Caki2 (cell line): ENCODE measurements around the gene HDAC3. TPM values are rescaled to one million over a fixed set of nuclear protein-coding genes. Genes with fewer than 3 reads are reported as not detected.

Experiments
- DNase-seq: peaks from one replicate; pipeline ENCODE4 v3.0.0-alpha.2; 2015; ENCODE audit warnings: low read depth
- in situ Hi-C: cut with HindIII; loops from 2 replicates; pipeline ENCODE4 v1.10.0; 2016; ENCODE audit warnings: low sequenced_read_pairs, low pct_unique_long_range_greater_than_20kb, mixed read lengths
- total RNA-seq: library from RNA; depleted of rRNA; stranded (reverse); fragments of >200 nt; shearing (Covaris generic); gene quantifications from 2 replicates; pipeline ENCODE4 v1.2.3, GENCODE V29; 2014; ENCODE audit warnings: low replicate concordance; rRNA removed

The HDAC3 gene
- total RNA-seq, 1 experiment from 2014 or later, result 114 TPM

- no peak for DNase-seq
- in situ Hi-C loops, result no loop called here
Measured at GRCh38 chr5:141573489-141574121, 63.0 kb downstream of the HDAC3 start.

Other genes with a start within 250 kb of the HDAC3 start
- gene PCDHGB4, start 249.2 kb downstream of the HDAC3 start, total RNA-seq, result not detected in 2 replicates
- gene PCDHGA8, start 244.2 kb downstream of the HDAC3 start, total RNA-seq, result not detected in 2 replicates
- gene PCDHGB5, start 238.9 kb downstream of the HDAC3 start, total RNA-seq, result not detected in 2 replicates
- not detected in 2 replicates for gene PCDHGA9, start 234.1 kb downstream of the HDAC3 start, total RNA-seq
- 0.75 and 1.3 TPM in 2 replicates for gene PCDHGB6, start 228.8 kb downstream of the HDAC3 start, total RNA-seq
- gene PCDHGA10, start 223.9 kb downstream of the HDAC3 start, total RNA-seq, result 0.14 TPM in 1 of 2 replicates, not detected in the other
- 0.03 and 0.64 TPM in 2 replicates for gene PCDHGB7, start 219.2 kb downstream of the HDAC3 start, total RNA-seq
- not detected in 2 replicates for gene PCDHGA11, start 215.8 kb downstream of the HDAC3 start, total RNA-seq
- not detected in 2 replicates for gene PCDHGA12, start 206.3 kb downstream of the HDAC3 start, total RNA-seq
- 15.4 and 27.2 TPM in 2 replicates for gene PCDHGC3, start 160.9 kb downstream of the HDAC3 start, total RNA-seq
- gene PCDHGC4, start 151.8 kb downstream of the HDAC3 start, total RNA-seq, result not detected in 2 replicates
- not detected in 2 replicates for gene PCDHGC5, start 147.8 kb downstream of the HDAC3 start, total RNA-seq
- gene DIAPH1, start 17.8 kb downstream of the HDAC3 start, total RNA-seq, result 17.0 and 43.6 TPM in 2 replicates
- gene RELL2, start 148 bp upstream of the HDAC3 start, total RNA-seq, result 2.6 and 2.7 TPM in 2 replicates
- gene FCHSD1, start 14.6 kb upstream of the HDAC3 start, total RNA-seq, result 19.7 and 23.2 TPM in 2 replicates
- 10.6 and 11.8 TPM in 2 replicates for gene ARAP3, start 45.4 kb upstream of the HDAC3 start, total RNA-seq
- 27.3 and 41.1 TPM in 2 replicates for gene PCDH1, start 241.6 kb upstream of the HDAC3 start, total RNA-seq